BJ (cell line): ENCODE measurements around the gene MAGEF1. TPM values are rescaled to one million over a fixed set of nuclear protein-coding genes. Genes with fewer than 3 reads are reported as not detected.

ENCODE experiments used
- CTCF ChIA-PET: fragments of 350-600 bp; formaldehyde crosslinking; extraction: SDS; loops from one replicate; lab custom pipeline; 2021; ENCODE audit warnings: antibody characterized with exemption, inconsistent platforms; lab: Yijun Ruan, JAX
- POLR2A ChIA-PET: fragments of 300-600 bp; sonication (Branson Sonifier 250); formaldehyde crosslinking; extraction: SDS; loops from one replicate; lab custom pipeline; 2021; ENCODE audit warnings: antibody characterized with exemption; lab: Charles Lee
- DNase-seq: peaks from one replicate; pipeline ENCODE4 v3.0.0-alpha.2; 2011; ENCODE audit warnings: low read depth
- H3K27me3 ChIP-seq: 2 replicates; pipeline ENCODE4 v1.6.0; 2011; ENCODE audit warnings: low read length; ENCODE audit not compliant: control insufficient read depth, insufficient read depth
- H3K36me3 ChIP-seq: 2 replicates; pipeline ENCODE4 v1.5.1; 2011; ENCODE audit warnings: low read length; ENCODE audit not compliant: control insufficient read depth, insufficient read depth
- H3K4me3 ChIP-seq: 2 replicates; pipeline ENCODE4 v1.5.1; 2011; ENCODE audit warnings: low read depth, mild to moderate bottlenecking, control low read depth, low read length
- CTCF ChIP-seq: IDR thresholded peaks from 2 replicates; pipeline ENCODE4 v1.5.1; 2011; ENCODE audit warnings: low read depth, mild to moderate bottlenecking, control low read depth, inconsistent platforms, low read length, moderate library complexity; ENCODE audit not compliant: insufficient read depth
- polyA plus RNA-seq: library from polyadenylated mRNA; depleted of rRNA; stranded (reverse); fragments of >200 nt; gene quantifications from 2 replicates; pipeline ENCODE4 v1.2.3, GENCODE V29; 2011; rRNA removed

The MAGEF1 gene
- polyA plus RNA-seq, 1 experiment: 14.3 TPM

GRCh38 chr3:184663756-184664155 is 48.1 kb downstream of the MAGEF1 start:
- DNase-seq: peak; percentile 20
- ChIA-PET CTCF (interaction anchor here (2.0 kb wide), 1 partner anchor 103 kb away, joined by 9 read pairs; the partner anchor contains the start of gene EPHB3), POLR2A (no interaction called here)
- Histone ChIP-seq H3K4me3 (no peak overlapping the region), H3K36me3 (no peaks in the 10 kb centered on the region), H3K27me3 (no peaks in the 10 kb centered on the region; the same call in 1 of the 2 replicates)
- no peak for TF ChIP-seq CTCF

GRCh38 chr3:184663356-184663755 is 48.5 kb downstream of the MAGEF1 start:
- Histone ChIP-seq H3K27me3 (no peaks in the 10 kb centered on the region; the same call in 1 of the 2 replicates), H3K4me3 (no peak overlapping the region), H3K36me3 (no peaks in the 10 kb centered on the region)
- CTCF ChIA-PET: interaction anchor here (1.7 to 2.0 kb wide), 2 partner anchors 14 to 102 kb away, joined by 3 to 9 read pairs; partner anchors contain the start of gene EPHB3
- POLR2A ChIA-PET: no interaction called here
- no peak for TF ChIP-seq CTCF
- no peak for DNase-seq

GRCh38 chr3:184662187-184662586 is 49.7 kb downstream of the MAGEF1 start:
- Histone ChIP-seq H3K27me3 (no peaks in the 10 kb centered on the region; the same call in 1 of the 2 replicates), H3K4me3 (no peak overlapping the region), H3K36me3 (no peaks in the 10 kb centered on the region)
- POLR2A ChIA-PET: no interaction called here
- no peak for TF ChIP-seq CTCF
- CTCF ChIA-PET: interaction anchor here (1.2 to 2.0 kb wide), 3 partner anchors 9 to 101 kb away, joined by 3 to 9 read pairs (median 7); partner anchors contain the start of gene EPHB3
- peak; percentile 39 for DNase-seq

GRCh38 chr3:184660931-184661330 is 50.9 kb downstream of the MAGEF1 start:
- Histone ChIP-seq H3K27me3 (no peaks in the 10 kb centered on the region), H3K4me3 (no peak overlapping the region), H3K36me3 (no peaks in the 10 kb centered on the region)
- TF ChIP-seq CTCF: no peak
- CTCF ChIA-PET: interaction anchor here (1.1 kb wide), 1 partner anchor 97 kb away, joined by 3 read pairs; no protein-coding TSS in a partner anchor
- DNase-seq: no peak
- POLR2A ChIA-PET: no interaction called here

Other genes starting within 250 kb of the MAGEF1 start
- 1.1 and 3.3 TPM in 2 replicates for gene EPHB3, start 150.3 kb downstream of the MAGEF1 start, polyA plus RNA-seq
- 14.3 and 28.7 TPM in 2 replicates for gene VPS8, start 100.1 kb upstream of the MAGEF1 start, polyA plus RNA-seq